Measurements from ENCODE around the gene RAVER2.
"Not testable (repeated sequence)": the region's sequence is repeated elsewhere in the genome, so short reads cannot be mapped to it uniquely, and the experiment has no call there.

RAVER2 gene

DNA sequence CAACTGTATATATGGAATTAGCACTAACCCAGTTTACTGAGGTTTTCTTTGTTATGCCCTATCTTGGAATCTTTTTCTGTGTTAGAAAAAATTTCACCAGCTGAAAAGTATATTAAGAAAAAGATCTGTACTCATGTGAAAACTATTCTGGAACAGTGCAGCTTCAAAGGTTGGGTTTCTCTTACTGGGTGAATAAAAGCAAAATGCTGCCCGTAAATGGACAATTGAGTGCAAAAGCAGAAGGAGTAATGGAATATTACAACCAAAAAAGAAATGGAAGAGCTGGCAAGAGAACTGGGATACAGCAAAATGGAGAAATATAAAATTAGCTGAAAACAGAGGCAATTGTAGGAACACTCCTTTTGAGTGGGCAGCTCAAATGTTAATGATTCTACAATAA, 17.0 kb upstream of the RAVER2 start:
- no peak for DNase-seq (ENCODE audit: low spot score in 2 of 2)
- H3K27ac Mint-ChIP-seq (ENCODE audit: low read depth) = no peak overlapping the region
- H3K4me3 Mint-ChIP-seq = no peak overlapping the region
- no peak for ATAC-seq (replicated peaks; ENCODE audit: extremely low read depth, poor library complexity, severe bottlenecking)
- H3K27me3 Mint-ChIP-seq = peaks cover 32% of the 10 kb centered on the region
- H3K4me1 Mint-ChIP-seq = no peaks in the 10 kb centered on the region
- H3K9me3 Mint-ChIP-seq = no peaks in the 10 kb centered on the region
- H3K36me3 Mint-ChIP-seq (ENCODE audit: insufficient read depth) = no peaks in the 10 kb centered on the region

GRCh38 chr1:64733581-64734286, 11.1 kb upstream of the RAVER2 start:
- Mint-ChIP-seq H3K27ac (ENCODE audit: low read depth) (no peak overlapping the region), H3K9me3 (no peaks in the 10 kb centered on the region), H3K4me1 (no peaks in the 10 kb centered on the region), H3K27me3 (no peaks in the 10 kb centered on the region), H3K4me3 (no peak overlapping the region), H3K36me3 (ENCODE audit: insufficient read depth) (no peaks in the 10 kb centered on the region)
- ATAC-seq (replicated peaks; ENCODE audit: extremely low read depth, poor library complexity, severe bottlenecking) (no peak), DNase-seq (ENCODE audit: low spot score in 2 of 2) (no peak)

DNA sequence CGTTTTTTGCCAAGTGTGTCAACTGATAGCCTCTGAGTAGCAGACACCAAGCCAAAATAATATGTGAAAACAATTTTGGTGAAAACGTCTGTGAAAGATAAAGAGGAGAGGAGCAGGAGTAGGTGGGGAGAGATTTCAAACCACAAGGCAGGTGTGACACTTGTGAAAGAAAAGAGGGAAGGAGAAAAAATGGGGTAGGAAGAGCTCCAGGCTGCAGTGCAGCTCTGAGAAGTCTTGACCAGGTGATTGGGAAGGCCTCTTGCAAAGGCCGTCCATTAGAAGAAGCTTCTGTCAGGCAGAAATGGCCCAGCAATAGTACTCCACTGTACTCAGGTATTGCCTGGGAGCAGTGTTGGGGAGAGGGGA, 10.6 kb upstream of the RAVER2 start:
- no peak overlapping the region for H3K27ac Mint-ChIP-seq (ENCODE audit: low read depth)
- no peak for ATAC-seq (replicated peaks; ENCODE audit: extremely low read depth, poor library complexity, severe bottlenecking)

DNA sequence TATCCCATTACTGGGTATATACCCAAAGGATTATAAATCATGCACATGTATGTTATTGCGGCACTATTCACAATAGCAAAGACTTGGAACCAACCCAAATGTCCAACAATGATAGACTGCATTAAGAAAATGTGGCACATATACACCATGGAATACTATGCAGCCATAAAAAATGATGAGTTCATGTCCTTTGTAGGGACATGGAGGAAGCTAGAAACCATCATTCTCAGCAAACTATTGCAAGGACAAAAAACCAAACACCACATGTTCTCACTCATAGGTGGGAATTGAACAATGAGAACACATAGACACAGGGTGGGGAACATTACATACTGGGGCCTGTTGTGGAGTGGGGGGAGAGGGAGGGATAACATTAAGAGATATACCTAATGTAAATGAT, 4.2 kb upstream of the RAVER2 start:
- H3K4me1 Mint-ChIP-seq; ATAC-seq (replicated peaks; ENCODE audit: extremely low read depth, poor library complexity, severe bottlenecking); DNase-seq (ENCODE audit: low spot score in 2 of 2); H3K4me3 Mint-ChIP-seq; H3K27ac Mint-ChIP-seq (ENCODE audit: low read depth); H3K9me3 Mint-ChIP-seq; H3K27me3 Mint-ChIP-seq; H3K36me3 Mint-ChIP-seq (ENCODE audit: insufficient read depth): not testable (repeated sequence)

More for the DNA sequence above, 10.6 kb upstream of the RAVER2 start:
- H3K4me3 Mint-ChIP-seq = no peak overlapping the region
- no peak for DNase-seq (ENCODE audit: low spot score in 2 of 2)
- no peaks in the 10 kb centered on the region for H3K4me1 Mint-ChIP-seq
- no peaks in the 10 kb centered on the region for H3K27me3 Mint-ChIP-seq
- no peaks in the 10 kb centered on the region for H3K36me3 Mint-ChIP-seq (ENCODE audit: insufficient read depth)
- no peaks in the 10 kb centered on the region for H3K9me3 Mint-ChIP-seq

GRCh38 chr1:64743954-64744491, 852 bp upstream of the RAVER2 start:
- Mint-ChIP-seq H3K4me1 (peaks cover 15% of the 10 kb centered on the region), H3K27me3 (no peaks in the 10 kb centered on the region)

DNA sequence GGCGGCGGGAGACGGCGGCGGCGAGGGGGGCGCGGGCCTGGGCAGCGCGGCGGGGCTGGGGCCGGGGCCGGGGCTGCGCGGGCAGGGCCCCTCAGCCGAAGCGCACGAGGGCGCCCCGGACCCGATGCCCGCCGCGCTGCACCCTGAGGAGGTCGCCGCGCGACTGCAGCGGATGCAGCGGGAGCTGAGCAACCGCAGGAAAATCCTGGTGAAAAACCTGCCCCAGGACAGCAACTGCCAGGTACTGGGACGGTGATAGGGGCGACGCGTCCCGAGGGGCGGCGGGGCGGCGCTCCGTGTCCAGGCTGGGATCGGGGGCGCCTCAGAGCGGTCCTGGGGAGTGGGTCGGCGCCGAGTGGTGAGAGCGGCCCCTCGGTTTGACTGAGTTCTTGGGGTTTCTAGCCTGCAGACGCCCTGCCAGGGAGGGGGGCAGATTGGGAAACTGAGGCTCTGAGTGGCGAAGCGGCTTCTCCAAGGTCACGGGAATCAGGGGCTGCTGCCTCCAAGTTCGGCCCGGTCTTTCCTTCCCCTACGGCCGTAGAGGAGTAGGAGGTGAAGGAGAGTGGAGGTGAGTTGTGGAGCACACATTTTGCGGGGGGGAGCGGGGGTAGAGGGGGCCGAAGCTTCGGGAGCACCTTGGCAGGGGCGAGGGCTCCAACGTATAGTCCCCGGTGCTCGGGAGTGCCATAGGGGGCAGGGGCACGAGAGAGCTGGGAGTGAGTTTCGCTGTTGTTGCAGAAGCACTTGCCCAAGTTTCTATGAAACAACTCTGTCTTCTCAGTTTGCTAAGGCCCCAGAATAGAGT, 508 bp downstream of the RAVER2 start:
- Mint-ChIP-seq H3K27me3 (no peaks in the 10 kb centered on the region), H3K36me3 (ENCODE audit: insufficient read depth) (peaks cover 6% of the 10 kb centered on the region), H3K4me3 (peak overlapping the region; percentile 82), H3K4me1 (peaks cover 15% of the 10 kb centered on the region), H3K27ac (ENCODE audit: low read depth) (peak overlapping the region; percentile 71), H3K9me3 (no peaks in the 10 kb centered on the region)
- ATAC-seq (replicated peaks; ENCODE audit: extremely low read depth, poor library complexity, severe bottlenecking) (peak; percentile 5), DNase-seq (ENCODE audit: low spot score in 2 of 2) (no peak)

More at GRCh38 chr1:64743954-64744491, 852 bp upstream of the RAVER2 start:
- DNase-seq (ENCODE audit: low spot score in 2 of 2) (no peak), ATAC-seq (replicated peaks; ENCODE audit: extremely low read depth, poor library complexity, severe bottlenecking) (peak; percentile 3)
- peak overlapping the region; percentile 82 for H3K4me3 Mint-ChIP-seq
- peak overlapping the region; percentile 17 for H3K27ac Mint-ChIP-seq (ENCODE audit: low read depth)
- H3K9me3 Mint-ChIP-seq = no peaks in the 10 kb centered on the region
- H3K36me3 Mint-ChIP-seq (ENCODE audit: insufficient read depth) = peaks cover 6% of the 10 kb centered on the region

GRCh38 chr1:64745986-64746940, 1.4 kb downstream of the RAVER2 start:
- H3K4me3 Mint-ChIP-seq = peak overlapping the region; percentile 82
- H3K9me3 Mint-ChIP-seq = no peaks in the 10 kb centered on the region
- ATAC-seq (replicated peaks; ENCODE audit: extremely low read depth, poor library complexity, severe bottlenecking) (peak; percentile 17), DNase-seq (ENCODE audit: low spot score in 2 of 2) (no peak)
- peaks cover 6% of the 10 kb centered on the region for H3K36me3 Mint-ChIP-seq (ENCODE audit: insufficient read depth)
- H3K27me3 Mint-ChIP-seq = no peaks in the 10 kb centered on the region
- H3K4me1 Mint-ChIP-seq = peaks cover 15% of the 10 kb centered on the region
- peak overlapping the region; percentile 71 for H3K27ac Mint-ChIP-seq (ENCODE audit: low read depth)

DNA sequence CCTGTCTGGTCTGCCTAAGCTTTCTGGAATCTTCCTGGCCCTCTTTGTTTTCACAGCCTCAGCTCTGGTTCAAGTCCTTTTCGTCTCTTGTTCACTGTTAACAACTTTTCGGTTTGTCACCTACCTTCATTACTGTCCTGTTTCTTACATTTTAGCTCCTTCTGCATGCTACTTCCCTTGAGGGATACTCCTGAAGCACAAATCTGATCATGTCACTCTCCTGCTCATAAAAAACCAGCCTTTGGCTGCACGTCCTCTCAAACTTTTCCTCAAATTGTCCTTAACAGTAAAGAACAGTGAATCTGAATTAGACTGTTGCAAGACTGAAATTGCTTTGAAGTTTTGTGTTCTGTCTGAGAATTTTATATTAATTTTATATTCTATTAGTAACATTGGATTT, 3.3 kb downstream of the RAVER2 start:
- ATAC-seq (replicated peaks; ENCODE audit: extremely low read depth, poor library complexity, severe bottlenecking) (no peak), DNase-seq (ENCODE audit: low spot score in 2 of 2) (no peak)
- Mint-ChIP-seq H3K36me3 (ENCODE audit: insufficient read depth) (peaks cover 6% of the 10 kb centered on the region), H3K27ac (ENCODE audit: low read depth) (no peak overlapping the region), H3K4me1 (peaks cover 15% of the 10 kb centered on the region), H3K9me3 (no peaks in the 10 kb centered on the region), H3K4me3 (no peak overlapping the region), H3K27me3 (no peaks in the 10 kb centered on the region)

GRCh38 chr1:64748706-64749105, 3.8 kb downstream of the RAVER2 start:
- Mint-ChIP-seq H3K36me3 (ENCODE audit: insufficient read depth) (peaks cover 6% of the 10 kb centered on the region), H3K4me1 (peaks cover 15% of the 10 kb centered on the region), H3K9me3 (no peaks in the 10 kb centered on the region), H3K27ac (ENCODE audit: low read depth) (no peak overlapping the region), H3K4me3 (no peak overlapping the region), H3K27me3 (no peaks in the 10 kb centered on the region)
- DNase-seq (ENCODE audit: low spot score in 2 of 2) = no peak
- ATAC-seq (replicated peaks; ENCODE audit: extremely low read depth, poor library complexity, severe bottlenecking) = no peak

GRCh38 chr1:64750092-64750491, 5.2 kb downstream of the RAVER2 start:
- ATAC-seq (replicated peaks; ENCODE audit: extremely low read depth, poor library complexity, severe bottlenecking) (no peak), DNase-seq (ENCODE audit: low spot score in 2 of 2) (no peak)
- peaks cover 7% of the 10 kb centered on the region for H3K4me1 Mint-ChIP-seq
- no peak overlapping the region for H3K4me3 Mint-ChIP-seq
- peak overlapping the region; percentile 83 for H3K27ac Mint-ChIP-seq (ENCODE audit: low read depth)
- H3K27me3 Mint-ChIP-seq = no peaks in the 10 kb centered on the region
- H3K9me3 Mint-ChIP-seq = no peaks in the 10 kb centered on the region
- H3K36me3 Mint-ChIP-seq (ENCODE audit: insufficient read depth) = peaks cover 3% of the 10 kb centered on the region

- no peak overlapping the region for H3K4me3 Mint-ChIP-seq
- no peak overlapping the region for H3K27ac Mint-ChIP-seq (ENCODE audit: low read depth)
- no peak for ATAC-seq (replicated peaks; ENCODE audit: extremely low read depth, poor library complexity, severe bottlenecking)
These were observed 6.0 kb downstream of the RAVER2 start for GRCh38 chr1:64750875-64751274.

GRCh38 chr1:64754173-64754572, 9.3 kb downstream of the RAVER2 start:
- H3K36me3 Mint-ChIP-seq (ENCODE audit: insufficient read depth) = no peaks in the 10 kb centered on the region
- no peak for DNase-seq (ENCODE audit: low spot score in 2 of 2)
- ATAC-seq (replicated peaks; ENCODE audit: extremely low read depth, poor library complexity, severe bottlenecking) = no peak
- no peak overlapping the region for H3K27ac Mint-ChIP-seq (ENCODE audit: low read depth)
- no peak overlapping the region for H3K4me3 Mint-ChIP-seq
- no peaks in the 10 kb centered on the region for H3K4me1 Mint-ChIP-seq
- no peaks in the 10 kb centered on the region for H3K27me3 Mint-ChIP-seq
- H3K9me3 Mint-ChIP-seq = no peaks in the 10 kb centered on the region

More at GRCh38 chr1:64750875-64751274, 6.0 kb downstream of the RAVER2 start:
- Mint-ChIP-seq H3K4me1 (peaks cover 5% of the 10 kb centered on the region), H3K9me3 (no peaks in the 10 kb centered on the region), H3K36me3 (ENCODE audit: insufficient read depth) (no peaks in the 10 kb centered on the region), H3K27me3 (no peaks in the 10 kb centered on the region)
- DNase-seq (ENCODE audit: low spot score in 2 of 2) = no peak

Data from central memory CD8-positive, alpha-beta T cell (primary cell).